ENCODE measurements around the gene NRG4.
A peak's percentile ranks its signal among the peaks of the same experiment; 100 is the strongest.
"Not testable (repeated sequence)": the region's sequence is repeated elsewhere in the genome, so short reads cannot be mapped to it uniquely, and the experiment has no call there.

NRG4 gene

GRCh38 chr15:75928680-75929608 is 83.3 kb downstream of the NRG4 start:
- FAIRE-seq (no peak), DNase-seq (ENCODE audit: insufficient read length, low spot score) (no peak)

GRCh38 chr15:75927601-75928000 is 84.6 kb downstream of the NRG4 start:
- FAIRE-seq (no peak), DNase-seq (ENCODE audit: insufficient read length, low spot score) (no peak)

- DNase-seq (ENCODE audit: insufficient read length, low spot score) (no peak), FAIRE-seq (no peak)
Observed at GRCh38 chr15:75926931-75927330, 85.3 kb downstream of the NRG4 start.

- DNase-seq (ENCODE audit: insufficient read length, low spot score) (no peak), FAIRE-seq (no peak)
Observed at GRCh38 chr15:75925440-75925839, 86.8 kb downstream of the NRG4 start.

GRCh38 chr15:75924576-75924975 is 87.6 kb downstream of the NRG4 start:
- FAIRE-seq (no peak), DNase-seq (ENCODE audit: insufficient read length, low spot score) (no peak)

GRCh38 chr15:75923756-75924155 is 88.5 kb downstream of the NRG4 start:
- DNase-seq (ENCODE audit: insufficient read length, low spot score) (no peak), FAIRE-seq (no peak)

GRCh38 chr15:75921732-75922703 is 90.2 kb downstream of the NRG4 start:
- no peak for FAIRE-seq
- no peak for DNase-seq (ENCODE audit: insufficient read length, low spot score)

GRCh38 chr15:75920079-75920478 is 92.1 kb downstream of the NRG4 start:
- no peak for DNase-seq (ENCODE audit: insufficient read length, low spot score)
- FAIRE-seq: no peak

GRCh38 chr15:75918135-75918534 is 94.1 kb downstream of the NRG4 start:
- FAIRE-seq: no peak

GRCh38 chr15:75916978-75917377 is 95.2 kb downstream of the NRG4 start:
- FAIRE-seq (no peak), DNase-seq (ENCODE audit: insufficient read length, low spot score) (no peak)

More at GRCh38 chr15:75918135-75918534, 94.1 kb downstream of the NRG4 start:
- no peak for DNase-seq (ENCODE audit: insufficient read length, low spot score)

- DNase-seq (ENCODE audit: insufficient read length, low spot score); FAIRE-seq: not testable (repeated sequence)
Observed at GRCh38 chr15:75910355-75910754, 101.9 kb downstream of the NRG4 start.

GRCh38 chr15:75905231-75905630 is 107.0 kb downstream of the NRG4 start:
- FAIRE-seq (no peak), DNase-seq (ENCODE audit: insufficient read length, low spot score) (no peak)

GRCh38 chr15:75903331-75904239 is 108.6 kb downstream of the NRG4 start, which contains the start of gene FBXO22:
FBXO22 (plus strand) TSS chr15:75903878; CDS start chr15:75903964, 86 bp downstream.
- DNase-seq (ENCODE audit: insufficient read length, low spot score): peak; percentile 86
- FAIRE-seq: peak; percentile 73

GRCh38 chr15:75902129-75902557 is 110.1 kb downstream of the NRG4 start:
- no peak for FAIRE-seq
- no peak for DNase-seq (ENCODE audit: insufficient read length, low spot score)

GRCh38 chr15:75900577-75900976 is 111.6 kb downstream of the NRG4 start:
- FAIRE-seq (no peak), DNase-seq (ENCODE audit: insufficient read length, low spot score) (no peak)

GRCh38 chr15:75895731-75896130 is 116.5 kb downstream of the NRG4 start:
- FAIRE-seq (no peak), DNase-seq (ENCODE audit: insufficient read length, low spot score) (no peak)

GRCh38 chr15:75891895-75892294 is 120.3 kb downstream of the NRG4 start:
- DNase-seq (ENCODE audit: insufficient read length, low spot score) (peak; percentile 41), FAIRE-seq (no peak)

Data from HTR-8/SVneo (cell line).